ENCODE measurements around the gene GCGR. TPM values are rescaled to one million over a fixed set of nuclear protein-coding genes. Genes with fewer than 3 reads are reported as not detected.

The GCGR gene
- total and polyA plus RNA-seq, 10 of the 15 experiments (the other 5 are each of a cell fraction or from before 2014, with no cell fraction given), result not detected

DNA sequence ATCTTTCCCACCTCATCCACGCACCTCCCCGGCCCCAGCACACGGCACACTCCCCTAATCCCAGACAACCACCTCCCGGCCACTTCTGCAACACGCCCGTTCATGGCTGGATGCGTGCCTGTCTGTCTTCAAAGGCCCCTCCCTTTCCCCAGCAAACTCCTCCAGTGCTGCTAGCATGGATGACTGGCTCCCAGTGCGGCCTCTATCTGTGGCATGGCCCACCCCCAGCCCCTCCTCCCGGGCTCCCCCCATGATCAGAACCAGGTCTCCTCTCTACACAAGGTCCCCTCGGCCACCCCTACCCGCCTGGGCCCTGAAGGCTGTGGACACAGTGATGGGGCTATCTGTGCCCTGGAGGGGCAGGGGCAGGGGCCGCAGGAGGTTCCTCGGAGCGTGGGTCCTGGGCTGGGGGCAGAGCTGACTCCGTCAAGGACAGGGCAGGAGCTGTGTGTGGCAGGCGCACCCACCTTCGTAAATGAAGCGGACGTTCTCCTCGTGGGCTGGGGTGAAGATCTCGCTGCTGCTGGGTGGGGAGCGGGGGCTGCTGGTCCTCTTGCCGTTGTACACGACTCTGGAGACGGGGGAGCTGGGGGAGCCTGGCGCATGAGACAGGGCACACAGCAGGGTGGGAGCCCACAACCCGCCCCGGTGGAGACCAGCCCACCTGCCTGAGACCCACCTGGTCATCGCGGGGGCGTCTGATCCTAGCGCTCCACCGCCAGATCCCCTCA lies 20.0 kb downstream of the GCGR start:
- no peak overlapping the region for H3K4me3 ChIP-seq
- no peak overlapping the region for H2AFZ ChIP-seq (ENCODE audit: control insufficient read depth, low read depth, low read length)
- no peak for FAIRE-seq
- H3K9me3 ChIP-seq (replicated peaks; ENCODE audit: control insufficient read depth, insufficient read depth, low read length), result no peaks in the 10 kb centered on the region
- BruUV-seq (replicated peaks), result no TSS peak
- H3K36me3 ChIP-seq (ENCODE audit: control insufficient read depth in 2 of 2, insufficient read depth in 2 of 2, low read length in 1 of 2), result no peaks in the 10 kb centered on the region
- H3K27ac ChIP-seq (ENCODE audit: control insufficient read depth, insufficient read depth), result no peak overlapping the region
- ATAC-seq, result no peak
- ChIA-PET RAD21 (ENCODE audit: unreplicated experiment) (no interaction called here), SMC1A (ENCODE audit: uncharacterized antibody, unreplicated experiment) (no interaction called here), CTCF (no interaction called here), POLR2A (no interaction called here)
- H3K4me1 ChIP-seq (ENCODE audit: control insufficient read depth, insufficient read depth, low read length), result no peaks in the 10 kb centered on the region
- H4K20me1 ChIP-seq (ENCODE audit: control insufficient read depth, insufficient read depth), result no peaks in the 10 kb centered on the region
- WGBS (ENCODE audit: insufficient coverage, insufficient replicate concordance, low lambda C conversion rate, missing lambda C conversion rate), result 81% methylated on average over 33 of the region's 33 CpGs
- TF ChIP-seq NRF1 (conservative IDR thresholded peaks at IDR 0.05; ENCODE audit: low read depth, low read length) (no peak), ASH2L (IDR thresholded peaks at IDR 0.05; ENCODE audit: borderline replicate concordance, low read depth) (no peak), MTA2 (IDR thresholded peaks at IDR 0.05; ENCODE audit: low read depth) (no peak)
- TF ChIP-seq, protein P1, sequence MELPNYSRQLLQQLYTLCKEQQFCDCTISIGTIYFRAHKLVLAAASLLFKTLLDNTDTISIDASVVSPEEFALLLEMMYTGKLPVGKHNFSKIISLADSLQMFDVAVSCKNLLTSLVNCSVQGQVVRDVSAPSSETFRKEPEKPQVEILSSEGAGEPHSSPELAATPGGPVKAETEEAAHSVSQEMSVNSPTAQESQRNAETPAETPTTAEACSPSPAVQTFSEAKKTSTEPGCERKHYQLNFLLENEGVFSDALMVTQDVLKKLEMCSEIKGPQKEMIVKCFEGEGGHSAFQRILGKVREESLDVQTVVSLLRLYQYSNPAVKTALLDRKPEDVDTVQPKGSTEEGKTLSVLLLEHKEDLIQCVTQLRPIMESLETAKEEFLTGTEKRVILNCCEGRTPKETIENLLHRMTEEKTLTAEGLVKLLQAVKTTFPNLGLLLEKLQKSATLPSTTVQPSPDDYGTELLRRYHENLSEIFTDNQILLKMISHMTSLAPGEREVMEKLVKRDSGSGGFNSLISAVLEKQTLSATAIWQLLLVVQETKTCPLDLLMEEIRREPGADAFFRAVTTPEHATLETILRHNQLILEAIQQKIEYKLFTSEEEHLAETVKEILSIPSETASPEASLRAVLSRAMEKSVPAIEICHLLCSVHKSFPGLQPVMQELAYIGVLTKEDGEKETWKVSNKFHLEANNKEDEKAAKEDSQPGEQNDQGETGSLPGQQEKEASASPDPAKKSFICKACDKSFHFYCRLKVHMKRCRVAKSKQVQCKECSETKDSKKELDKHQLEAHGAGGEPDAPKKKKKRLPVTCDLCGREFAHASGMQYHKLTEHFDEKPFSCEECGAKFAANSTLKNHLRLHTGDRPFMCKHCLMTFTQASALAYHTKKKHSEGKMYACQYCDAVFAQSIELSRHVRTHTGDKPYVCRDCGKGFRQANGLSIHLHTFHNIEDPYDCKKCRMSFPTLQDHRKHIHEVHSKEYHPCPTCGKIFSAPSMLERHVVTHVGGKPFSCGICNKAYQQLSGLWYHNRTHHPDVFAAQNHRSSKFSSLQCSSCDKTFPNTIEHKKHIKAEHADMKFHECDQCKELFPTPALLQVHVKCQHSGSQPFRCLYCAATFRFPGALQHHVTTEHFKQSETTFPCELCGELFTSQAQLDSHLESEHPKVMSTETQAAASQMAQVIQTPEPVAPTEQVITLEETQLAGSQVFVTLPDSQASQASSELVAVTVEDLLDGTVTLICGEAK (IDR thresholded peaks at IDR 0.05; ENCODE audit: borderline replicate concordance), result no peak
- H3K4me2 ChIP-seq (ENCODE audit: control insufficient read depth, insufficient read depth), result no peak overlapping the region
- H3K9ac ChIP-seq (ENCODE audit: control insufficient read depth, insufficient read depth, low read length), result no peak overlapping the region
- no peak for DNase-seq (ENCODE audit: low read depth, low spot score)
- in situ Hi-C loops (cut with MboI), result loop anchor here (5.0 kb wide), 1 partner anchor 107 kb away; no protein-coding TSS in a partner anchor
- intact Hi-C loops (cut with micrococcal nuclease; ENCODE audit: unreplicated experiment), result no loop called here
- no peaks in the 10 kb centered on the region for H3K79me2 ChIP-seq (ENCODE audit: control insufficient read depth, insufficient read depth, low read length)
- no peaks in the 10 kb centered on the region for H3K27me3 ChIP-seq (replicated peaks in 1 of 2; ENCODE audit: control insufficient read depth in 2 of 2, insufficient read depth in 2 of 2, low read length in 1 of 2)
